H1 (cell line): ENCODE results near the gene SYNJ2BP. TPM values are rescaled to one million over a fixed set of nuclear protein-coding genes. Genes with fewer than 3 reads are reported as not detected.

ENCODE experiments used
- CHD2 ChIP-seq: IDR thresholded peaks from 2 replicates; pipeline ENCODE4 v1.6.1; 2012; ENCODE audit warnings: low read length, improper control_type of control experiment
- CREB1 ChIP-seq: IDR thresholded peaks from 2 replicates; pipeline ENCODE4 v1.6.1; 2012; ENCODE audit warnings: inconsistent platforms
- POU5F1 ChIP-seq: IDR thresholded peaks from 2 replicates; pipeline ENCODE4 v1.6.1; 2011; ENCODE audit warnings: low read depth, mild to moderate bottlenecking, low read length, moderate library complexity
- ZNF274 ChIP-seq: IDR thresholded peaks from 2 replicates; pipeline ENCODE4 v1.7.0; 2012; ENCODE audit warnings: low read length, borderline replicate concordance; ENCODE audit errors: extremely low read depth
- polyA plus RNA-seq, 7 experiments: library from polyadenylated mRNA; depleted of rRNA in 3 of 7; stranded (reverse) in 5 of 7; unstranded in 2 of 7; fragments of >200 nt in 5 of 7; fragments of 200-250 nt in 2 of 7; gene quantifications; 1 replicate in 5 of 7; 2 replicates in 1 of 7; 4 replicates in 1 of 7; pipeline versions ENCODE4 v1.2.1 to v1.2.3, GENCODE V29; 2011 to 2013; ENCODE audit warnings: missing spikeins in 2 of 7, mixed read lengths in 2 of 7
- total RNA-seq: library from RNA; stranded (reverse); fragmentation: NEBNext Ultra II Directional; extraction: Animal tissue kit (Norgen Biotek cat#: 25700); gene quantifications from 2 replicates; pipeline ENCODE4 v1.2.1, GENCODE V29; 2021
- TF ChIP-seq, protein P1 (sequence below): fragments of 300-600 bp; sonication (generic); IDR thresholded peaks from 2 replicates; pipeline ENCODE4 v1.7.1; 2012; ENCODE audit warnings: low read length, moderate library complexity, mild to moderate bottlenecking, inconsistent platforms; ENCODE audit not compliant: insufficient replicate concordance

The SYNJ2BP gene
- total and polyA plus RNA-seq, 2 of the 8 experiments (the other 6 are each of a cell fraction or from before 2014, with no cell fraction given): 9.6 to 30.6 TPM

DNA sequence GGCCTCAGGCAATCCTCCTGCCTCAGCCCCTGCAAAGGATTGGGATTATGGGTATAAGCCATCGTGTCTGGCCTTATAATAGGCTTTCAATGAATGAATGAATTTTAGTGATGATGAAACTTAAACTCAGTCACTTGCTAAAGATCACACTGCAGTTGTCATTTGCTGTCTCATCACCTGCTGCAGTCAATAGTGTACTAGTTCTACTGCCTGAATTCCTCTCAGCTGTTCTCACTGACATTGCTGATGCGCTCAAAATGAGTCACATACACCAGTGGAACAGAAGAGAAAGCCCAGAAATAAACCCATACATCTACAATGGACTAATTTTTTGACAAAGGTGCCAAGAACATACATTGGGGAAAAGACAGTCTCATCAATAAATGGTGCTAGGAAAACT lies 5.6 kb upstream of the SYNJ2BP start (continued):
- TF ChIP-seq, protein P1, sequence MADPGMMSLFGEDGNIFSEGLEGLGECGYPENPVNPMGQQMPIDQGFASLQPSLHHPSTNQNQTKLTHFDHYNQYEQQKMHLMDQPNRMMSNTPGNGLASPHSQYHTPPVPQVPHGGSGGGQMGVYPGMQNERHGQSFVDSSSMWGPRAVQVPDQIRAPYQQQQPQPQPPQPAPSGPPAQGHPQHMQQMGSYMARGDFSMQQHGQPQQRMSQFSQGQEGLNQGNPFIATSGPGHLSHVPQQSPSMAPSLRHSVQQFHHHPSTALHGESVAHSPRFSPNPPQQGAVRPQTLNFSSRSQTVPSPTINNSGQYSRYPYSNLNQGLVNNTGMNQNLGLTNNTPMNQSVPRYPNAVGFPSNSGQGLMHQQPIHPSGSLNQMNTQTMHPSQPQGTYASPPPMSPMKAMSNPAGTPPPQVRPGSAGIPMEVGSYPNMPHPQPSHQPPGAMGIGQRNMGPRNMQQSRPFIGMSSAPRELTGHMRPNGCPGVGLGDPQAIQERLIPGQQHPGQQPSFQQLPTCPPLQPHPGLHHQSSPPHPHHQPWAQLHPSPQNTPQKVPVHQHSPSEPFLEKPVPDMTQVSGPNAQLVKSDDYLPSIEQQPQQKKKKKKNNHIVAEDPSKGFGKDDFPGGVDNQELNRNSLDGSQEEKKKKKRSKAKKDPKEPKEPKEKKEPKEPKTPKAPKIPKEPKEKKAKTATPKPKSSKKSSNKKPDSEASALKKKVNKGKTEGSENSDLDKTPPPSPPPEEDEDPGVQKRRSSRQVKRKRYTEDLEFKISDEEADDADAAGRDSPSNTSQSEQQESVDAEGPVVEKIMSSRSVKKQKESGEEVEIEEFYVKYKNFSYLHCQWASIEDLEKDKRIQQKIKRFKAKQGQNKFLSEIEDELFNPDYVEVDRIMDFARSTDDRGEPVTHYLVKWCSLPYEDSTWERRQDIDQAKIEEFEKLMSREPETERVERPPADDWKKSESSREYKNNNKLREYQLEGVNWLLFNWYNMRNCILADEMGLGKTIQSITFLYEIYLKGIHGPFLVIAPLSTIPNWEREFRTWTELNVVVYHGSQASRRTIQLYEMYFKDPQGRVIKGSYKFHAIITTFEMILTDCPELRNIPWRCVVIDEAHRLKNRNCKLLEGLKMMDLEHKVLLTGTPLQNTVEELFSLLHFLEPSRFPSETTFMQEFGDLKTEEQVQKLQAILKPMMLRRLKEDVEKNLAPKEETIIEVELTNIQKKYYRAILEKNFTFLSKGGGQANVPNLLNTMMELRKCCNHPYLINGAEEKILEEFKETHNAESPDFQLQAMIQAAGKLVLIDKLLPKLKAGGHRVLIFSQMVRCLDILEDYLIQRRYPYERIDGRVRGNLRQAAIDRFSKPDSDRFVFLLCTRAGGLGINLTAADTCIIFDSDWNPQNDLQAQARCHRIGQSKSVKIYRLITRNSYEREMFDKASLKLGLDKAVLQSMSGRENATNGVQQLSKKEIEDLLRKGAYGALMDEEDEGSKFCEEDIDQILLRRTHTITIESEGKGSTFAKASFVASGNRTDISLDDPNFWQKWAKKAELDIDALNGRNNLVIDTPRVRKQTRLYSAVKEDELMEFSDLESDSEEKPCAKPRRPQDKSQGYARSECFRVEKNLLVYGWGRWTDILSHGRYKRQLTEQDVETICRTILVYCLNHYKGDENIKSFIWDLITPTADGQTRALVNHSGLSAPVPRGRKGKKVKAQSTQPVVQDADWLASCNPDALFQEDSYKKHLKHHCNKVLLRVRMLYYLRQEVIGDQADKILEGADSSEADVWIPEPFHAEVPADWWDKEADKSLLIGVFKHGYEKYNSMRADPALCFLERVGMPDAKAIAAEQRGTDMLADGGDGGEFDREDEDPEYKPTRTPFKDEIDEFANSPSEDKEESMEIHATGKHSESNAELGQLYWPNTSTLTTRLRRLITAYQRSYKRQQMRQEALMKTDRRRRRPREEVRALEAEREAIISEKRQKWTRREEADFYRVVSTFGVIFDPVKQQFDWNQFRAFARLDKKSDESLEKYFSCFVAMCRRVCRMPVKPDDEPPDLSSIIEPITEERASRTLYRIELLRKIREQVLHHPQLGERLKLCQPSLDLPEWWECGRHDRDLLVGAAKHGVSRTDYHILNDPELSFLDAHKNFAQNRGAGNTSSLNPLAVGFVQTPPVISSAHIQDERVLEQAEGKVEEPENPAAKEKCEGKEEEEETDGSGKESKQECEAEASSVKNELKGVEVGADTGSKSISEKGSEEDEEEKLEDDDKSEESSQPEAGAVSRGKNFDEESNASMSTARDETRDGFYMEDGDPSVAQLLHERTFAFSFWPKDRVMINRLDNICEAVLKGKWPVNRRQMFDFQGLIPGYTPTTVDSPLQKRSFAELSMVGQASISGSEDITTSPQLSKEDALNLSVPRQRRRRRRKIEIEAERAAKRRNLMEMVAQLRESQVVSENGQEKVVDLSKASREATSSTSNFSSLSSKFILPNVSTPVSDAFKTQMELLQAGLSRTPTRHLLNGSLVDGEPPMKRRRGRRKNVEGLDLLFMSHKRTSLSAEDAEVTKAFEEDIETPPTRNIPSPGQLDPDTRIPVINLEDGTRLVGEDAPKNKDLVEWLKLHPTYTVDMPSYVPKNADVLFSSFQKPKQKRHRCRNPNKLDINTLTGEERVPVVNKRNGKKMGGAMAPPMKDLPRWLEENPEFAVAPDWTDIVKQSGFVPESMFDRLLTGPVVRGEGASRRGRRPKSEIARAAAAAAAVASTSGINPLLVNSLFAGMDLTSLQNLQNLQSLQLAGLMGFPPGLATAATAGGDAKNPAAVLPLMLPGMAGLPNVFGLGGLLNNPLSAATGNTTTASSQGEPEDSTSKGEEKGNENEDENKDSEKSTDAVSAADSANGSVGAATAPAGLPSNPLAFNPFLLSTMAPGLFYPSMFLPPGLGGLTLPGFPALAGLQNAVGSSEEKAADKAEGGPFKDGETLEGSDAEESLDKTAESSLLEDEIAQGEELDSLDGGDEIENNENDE: no peak
- TF ChIP-seq ZNF274: no peak
- no peak for TF ChIP-seq POU5F1
- TF ChIP-seq CHD2: no peak
- no peak for TF ChIP-seq CREB1
